Measurements from ENCODE around the gene AIDA.

The AIDA gene

DNA sequence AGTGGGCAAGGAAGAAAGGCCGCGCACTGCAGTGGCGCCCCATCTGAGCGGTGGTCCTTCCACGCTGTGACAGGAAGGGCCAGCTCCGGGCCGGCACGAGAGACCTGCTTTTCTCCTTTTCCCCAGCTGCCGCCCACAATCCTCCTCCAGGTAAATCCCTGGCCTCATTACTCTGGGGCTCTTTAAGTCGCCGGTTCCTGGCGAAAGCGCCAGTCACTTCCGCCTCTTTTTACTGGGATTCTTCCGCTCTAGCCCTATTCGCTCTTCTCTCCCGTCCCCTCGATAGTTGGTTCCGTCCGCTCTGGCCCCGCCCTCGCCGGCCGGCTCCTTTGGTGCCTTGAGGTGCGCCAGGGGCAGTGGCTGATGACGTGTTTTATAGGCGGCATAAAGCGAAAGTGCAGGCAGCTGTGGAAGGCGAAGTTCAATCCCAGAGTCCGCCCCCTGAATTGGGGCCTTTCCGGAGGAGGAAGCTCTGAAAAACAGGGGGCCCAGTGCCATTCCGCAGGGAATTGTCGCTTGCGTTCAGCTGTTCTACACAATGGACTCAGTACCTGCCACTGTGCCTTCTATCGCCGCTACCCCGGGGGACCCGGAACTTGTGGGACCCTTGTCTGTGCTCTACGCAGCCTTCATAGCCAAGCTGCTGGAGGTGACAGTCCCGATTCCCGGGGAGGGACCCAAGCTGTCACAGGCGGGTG, 68.2 kb downstream of the AIDA start:
- DNase-seq (ENCODE audit: insufficient read length, low spot score) (peak; percentile 49), FAIRE-seq (peak; percentile 73)
- TF ChIP-seq, protein P1, sequence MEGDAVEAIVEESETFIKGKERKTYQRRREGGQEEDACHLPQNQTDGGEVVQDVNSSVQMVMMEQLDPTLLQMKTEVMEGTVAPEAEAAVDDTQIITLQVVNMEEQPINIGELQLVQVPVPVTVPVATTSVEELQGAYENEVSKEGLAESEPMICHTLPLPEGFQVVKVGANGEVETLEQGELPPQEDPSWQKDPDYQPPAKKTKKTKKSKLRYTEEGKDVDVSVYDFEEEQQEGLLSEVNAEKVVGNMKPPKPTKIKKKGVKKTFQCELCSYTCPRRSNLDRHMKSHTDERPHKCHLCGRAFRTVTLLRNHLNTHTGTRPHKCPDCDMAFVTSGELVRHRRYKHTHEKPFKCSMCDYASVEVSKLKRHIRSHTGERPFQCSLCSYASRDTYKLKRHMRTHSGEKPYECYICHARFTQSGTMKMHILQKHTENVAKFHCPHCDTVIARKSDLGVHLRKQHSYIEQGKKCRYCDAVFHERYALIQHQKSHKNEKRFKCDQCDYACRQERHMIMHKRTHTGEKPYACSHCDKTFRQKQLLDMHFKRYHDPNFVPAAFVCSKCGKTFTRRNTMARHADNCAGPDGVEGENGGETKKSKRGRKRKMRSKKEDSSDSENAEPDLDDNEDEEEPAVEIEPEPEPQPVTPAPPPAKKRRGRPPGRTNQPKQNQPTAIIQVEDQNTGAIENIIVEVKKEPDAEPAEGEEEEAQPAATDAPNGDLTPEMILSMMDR (IDR thresholded peaks at IDR 0.05; ENCODE audit: insufficient read depth, missing control alignments): no peak

DNA sequence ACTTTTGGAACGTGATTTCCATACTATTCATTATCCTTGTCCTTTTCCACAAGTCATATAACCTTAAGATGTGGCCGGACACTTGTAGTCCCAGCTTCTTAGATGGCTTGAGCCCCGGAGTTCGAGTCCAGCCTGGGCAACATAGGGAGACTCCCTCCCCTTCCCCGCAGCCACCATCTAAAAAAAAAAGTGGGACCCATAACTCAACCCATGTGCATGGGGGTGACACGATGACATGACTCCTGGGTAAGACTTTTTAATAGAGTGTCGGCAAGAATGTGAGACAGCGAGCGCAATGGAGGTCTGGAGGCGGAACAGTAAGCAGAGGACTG, 68.7 kb downstream of the AIDA start:
- DNase-seq (ENCODE audit: insufficient read length, low spot score) (no peak), FAIRE-seq (no peak)
- TF ChIP-seq, protein P1 (IDR thresholded peaks at IDR 0.05; ENCODE audit: insufficient read depth, missing control alignments): no peak

DNA sequence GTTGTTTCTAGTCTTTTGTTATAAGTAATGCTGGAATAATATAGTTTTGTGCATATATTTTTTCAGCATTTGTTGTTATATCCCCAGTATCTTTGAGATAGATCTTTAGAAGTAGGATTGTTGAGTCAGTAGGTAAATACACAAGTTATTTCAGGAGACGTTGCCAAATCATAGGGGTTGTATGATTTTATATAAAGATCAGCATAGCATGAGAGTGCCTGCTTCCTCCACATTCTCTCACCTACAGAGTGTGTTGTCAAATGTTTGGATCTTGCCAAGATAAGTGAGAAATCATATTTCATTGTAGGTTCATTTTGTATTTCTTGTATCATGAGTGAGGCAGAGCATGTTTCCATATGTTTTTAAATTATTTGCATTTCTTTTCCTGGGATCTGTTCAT, 69.8 kb downstream of the AIDA start:
- TF ChIP-seq, protein P1 (IDR thresholded peaks at IDR 0.05; ENCODE audit: insufficient read depth, missing control alignments): no peak
- DNase-seq (ENCODE audit: insufficient read length, low spot score) (no peak), FAIRE-seq (peak; percentile 51)

DNA sequence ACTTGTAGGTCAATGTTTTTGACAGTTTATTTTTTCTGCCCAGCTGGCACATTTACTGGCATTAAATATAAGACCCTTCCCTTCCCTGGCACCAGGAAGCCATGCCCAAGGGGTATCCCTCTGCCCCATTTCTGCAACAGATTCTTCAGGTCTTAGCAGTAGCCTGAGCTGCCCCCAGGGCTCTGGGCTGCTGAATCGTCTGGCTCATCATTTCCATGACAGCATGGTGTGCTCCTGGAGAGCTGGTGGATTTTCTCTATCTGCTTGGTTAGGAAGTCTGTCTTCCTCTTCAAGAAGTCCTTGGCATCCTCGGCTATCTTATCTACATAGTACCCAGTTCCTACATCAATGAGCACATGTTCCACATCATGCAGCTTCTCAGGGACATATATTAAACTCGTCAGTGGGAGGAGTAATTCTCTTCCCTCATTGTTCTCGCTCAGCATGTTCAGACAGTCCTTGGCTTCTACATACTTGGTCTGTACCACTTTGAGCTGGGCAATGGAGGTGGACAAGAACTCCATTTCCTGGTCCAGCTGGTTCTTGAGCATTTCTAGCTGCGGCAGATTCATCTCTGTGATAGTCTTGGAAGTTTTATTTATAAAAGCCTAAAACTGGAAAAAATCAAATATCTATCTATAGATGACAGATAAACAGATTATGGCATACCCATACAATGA, 70.9 kb downstream of the AIDA start:
- FAIRE-seq (no peak), DNase-seq (ENCODE audit: insufficient read length, low spot score) (no peak)

DNA sequence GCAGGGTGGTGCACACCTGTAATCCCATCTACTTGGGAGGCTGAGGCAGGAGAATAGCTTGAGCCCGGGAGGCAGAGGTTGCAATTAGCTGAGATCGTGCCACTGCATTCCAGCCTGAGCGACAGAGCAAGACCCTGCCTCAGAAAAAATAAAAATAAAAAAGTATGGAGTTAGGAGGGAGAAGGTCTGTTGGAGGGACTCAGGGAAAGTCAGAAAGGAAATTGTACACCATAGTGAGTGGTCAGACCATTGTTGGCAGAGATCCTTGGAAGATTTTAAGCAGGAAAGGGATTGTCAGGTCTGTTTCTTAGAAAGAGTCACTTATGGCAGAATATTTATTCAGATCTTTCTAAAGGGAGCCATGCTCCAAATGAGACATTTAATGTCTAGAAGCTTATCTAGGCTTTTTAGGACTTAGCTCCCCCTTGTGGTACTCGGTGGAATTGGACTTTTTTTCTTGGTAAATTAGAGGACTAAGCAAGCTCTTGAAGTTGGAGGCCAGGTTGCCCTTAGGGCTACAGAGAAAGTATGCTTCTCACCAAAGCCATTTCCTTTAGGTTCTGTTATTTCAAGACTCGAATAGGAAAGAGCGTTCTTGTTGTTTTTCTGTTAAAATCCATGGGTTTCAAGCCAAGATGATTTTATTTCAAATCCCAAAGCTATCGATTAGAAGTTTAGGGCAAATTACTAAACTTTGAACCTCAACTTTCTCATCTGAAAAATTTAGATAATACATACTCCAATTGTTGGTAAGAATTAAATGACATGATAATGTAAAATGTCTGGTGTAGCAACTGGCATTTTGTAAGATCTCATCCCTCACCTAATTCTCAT, 77.9 kb downstream of the AIDA start:
- peak; percentile 40 for DNase-seq (ENCODE audit: insufficient read length, low spot score)
- TF ChIP-seq, protein P1 (IDR thresholded peaks at IDR 0.05; ENCODE audit: insufficient read depth, missing control alignments): peak; percentile 99
- FAIRE-seq: peak; percentile 99

More for the DNA sequence above, 70.9 kb downstream of the AIDA start:
- TF ChIP-seq, protein P1 (IDR thresholded peaks at IDR 0.05; ENCODE audit: insufficient read depth, missing control alignments): no peak

DNA sequence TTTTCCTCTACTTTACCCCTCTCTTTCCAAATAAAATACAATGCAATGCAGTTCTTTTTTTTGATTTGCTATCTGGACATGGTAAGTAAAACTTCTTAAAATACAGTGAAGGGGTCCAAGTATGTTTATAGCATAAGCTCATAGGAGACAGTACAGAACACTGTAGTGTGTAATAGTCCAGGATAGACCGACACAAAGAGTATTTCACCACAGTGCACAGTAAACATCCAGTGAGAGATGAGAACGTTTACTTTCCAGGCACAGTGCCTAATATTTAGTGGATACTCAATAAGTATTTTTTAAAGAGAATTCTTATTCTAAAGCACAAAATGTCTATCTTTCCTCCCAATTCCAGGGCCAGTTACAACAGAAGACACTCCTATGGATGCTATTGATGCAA, 79.5 kb downstream of the AIDA start:
- TF ChIP-seq, protein P1 (IDR thresholded peaks at IDR 0.05; ENCODE audit: insufficient read depth, missing control alignments): no peak
- no peak for DNase-seq (ENCODE audit: insufficient read length, low spot score)
- FAIRE-seq: no peak
